IgD-negative memory B cell (primary cell): ENCODE data around the gene SH3BP5L. TPM values are rescaled to one million over a fixed set of nuclear protein-coding genes. Genes with fewer than 3 reads are reported as not detected.
A peak's percentile ranks its signal among the peaks of the same experiment; 100 is the strongest.

Experiments
- H3K27ac Mint-ChIP-seq, 3 donors: one replicate each; pipeline ENCODE4 v1.8.0; 2020 to 2022; ENCODE audit warnings: mild to moderate bottlenecking in 3 of 3, mixed read lengths in 3 of 3, moderate library complexity in 1 of 3
- H3K27me3 Mint-ChIP-seq: one replicate; pipeline ENCODE4 v1.8.0; 2021; ENCODE audit warnings: mixed read lengths
- H3K36me3 Mint-ChIP-seq: one replicate; pipeline ENCODE4 v1.8.0; 2020; ENCODE audit warnings: mild to moderate bottlenecking, mixed read lengths
- H3K4me1 Mint-ChIP-seq, 3 donors: one replicate each; pipeline ENCODE4 v1.8.0; 2020 to 2022; ENCODE audit warnings: mixed read lengths in 3 of 3, mild to moderate bottlenecking in 1 of 3
- H3K4me3 Mint-ChIP-seq, 4 donors: one replicate each; pipeline ENCODE4 v1.8.0; 2020 to 2022; ENCODE audit warnings: mild to moderate bottlenecking in 4 of 4, mixed read lengths in 4 of 4, moderate library complexity in 3 of 4
- H3K9me3 Mint-ChIP-seq, 3 donors: one replicate each; pipeline ENCODE4 v1.8.0; 2020 to 2021; ENCODE audit warnings: mixed read lengths in 3 of 3, mild to moderate bottlenecking in 1 of 3
- polyA plus RNA-seq: library from polyadenylated mRNA; unstranded; fragments of 300-500 nt; fragmentation: Illumina TruSeq; gene quantifications from one replicate; pipeline ENCODE4 v1.2.3, GENCODE V29; 2021

The SH3BP5L gene
- polyA plus RNA-seq, 1 donor from 2014 or later, result 4.9 TPM

GRCh38 chr1:248824701-248825100 is 1.0 kb downstream of the SH3BP5L start:
- Mint-ChIP-seq H3K4me1 (peaks cover 29 to 56% (median 44%) of the 10 kb centered on the region in 3 donors), H3K4me3 (peak overlapping the region in 3 of 4 donors; percentile 61 to 99 (median 89)), H3K9me3 (no peaks in the 10 kb centered on the region), H3K27me3 (no peaks in the 10 kb centered on the region), H3K36me3 (peaks cover 9% of the 10 kb centered on the region), H3K27ac (peak overlapping the region; percentile 53 to 89 (median 79))

- Mint-ChIP-seq H3K27me3 (no peaks in the 10 kb centered on the region), H3K9me3 (no peaks in the 10 kb centered on the region), H3K4me1 (peaks cover 29 to 56% (median 46%) of the 10 kb centered on the region in 3 donors), H3K36me3 (peaks cover 9% of the 10 kb centered on the region), H3K4me3 (peak overlapping the region; percentile 5 to 89 (median 62)), H3K27ac (peak overlapping the region; percentile 47 to 89 (median 79))
Measured at GRCh38 chr1:248824301-248824700, 1.4 kb downstream of the SH3BP5L start.

- peaks cover 36 to 61% (median 52%) of the 10 kb centered on the region in 3 donors for H3K4me1 Mint-ChIP-seq
Measured at GRCh38 chr1:248823517-248824001, 2.2 kb downstream of the SH3BP5L start.

GRCh38 chr1:248822148-248823032 is 3.3 kb downstream of the SH3BP5L start:
- peaks cover 12% of the 10 kb centered on the region for H3K36me3 Mint-ChIP-seq
- H3K9me3 Mint-ChIP-seq, result no peaks in the 10 kb centered on the region
- peak overlapping the region; percentile 75 to 94 (median 90) for H3K4me3 Mint-ChIP-seq
- H3K4me1 Mint-ChIP-seq, result peaks cover 36 to 65% (median 57%) of the 10 kb centered on the region in 3 donors
- H3K27me3 Mint-ChIP-seq, result no peaks in the 10 kb centered on the region
- peak overlapping the region; percentile 57 to 92 (median 90) for H3K27ac Mint-ChIP-seq

More at GRCh38 chr1:248823517-248824001, 2.2 kb downstream of the SH3BP5L start:
- Mint-ChIP-seq H3K36me3 (peaks cover 12% of the 10 kb centered on the region), H3K27ac (peak overlapping the region; percentile 63 to 89 (median 79)), H3K27me3 (no peaks in the 10 kb centered on the region), H3K4me3 (peak overlapping the region; percentile 38 to 89 (median 54)), H3K9me3 (no peaks in the 10 kb centered on the region)

- no peaks in the 10 kb centered on the region for H3K27me3 Mint-ChIP-seq
- H3K4me3 Mint-ChIP-seq, result peak overlapping the region in 3 of 4 donors; percentile 70 to 89 (median 75)
- peak overlapping the region in 1 of 3 donors; percentile 90 for H3K27ac Mint-ChIP-seq
- H3K36me3 Mint-ChIP-seq, result peaks cover 12% of the 10 kb centered on the region
- H3K4me1 Mint-ChIP-seq, result peaks cover 37 to 64% (median 54%) of the 10 kb centered on the region in 3 donors
- no peaks in the 10 kb centered on the region for H3K9me3 Mint-ChIP-seq
Measured at GRCh38 chr1:248821641-248822040, 4.1 kb downstream of the SH3BP5L start.

DNA sequence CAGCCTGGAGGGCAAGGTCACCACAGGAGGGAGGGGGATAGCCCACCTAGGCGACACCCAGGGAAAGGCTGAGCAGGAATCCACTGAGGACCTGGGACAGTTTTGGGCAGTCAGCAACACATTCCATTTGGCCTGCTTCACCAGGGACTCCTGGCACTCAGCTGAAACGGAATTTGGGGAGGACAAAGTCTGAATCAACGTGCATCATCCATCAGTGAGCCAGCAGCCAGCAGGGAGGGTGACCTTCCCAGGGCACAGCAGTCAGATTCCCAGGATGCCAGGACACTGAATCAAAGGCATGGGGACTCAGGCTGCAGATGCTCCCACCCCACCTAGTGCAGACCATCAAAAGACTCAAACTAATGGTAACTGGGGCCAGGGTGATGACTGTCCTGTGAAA is 4.6 kb downstream of the SH3BP5L start:
- Mint-ChIP-seq H3K4me3 (peak overlapping the region in 2 of 4 donors; percentile 23 to 70), H3K27me3 (no peaks in the 10 kb centered on the region), H3K9me3 (no peaks in the 10 kb centered on the region), H3K4me1 (peaks cover 34 to 64% (median 53%) of the 10 kb centered on the region in 3 donors), H3K27ac (peak overlapping the region in 2 of 3 donors; percentile 51 to 67), H3K36me3 (peaks cover 12% of the 10 kb centered on the region)

- peak overlapping the region; percentile 47 to 59 (median 51) for H3K27ac Mint-ChIP-seq
- H3K27me3 Mint-ChIP-seq, result no peaks in the 10 kb centered on the region
- H3K4me3 Mint-ChIP-seq, result peak overlapping the region in 1 of 4 donors; percentile 53
- H3K4me1 Mint-ChIP-seq, result peaks cover 34 to 64% (median 53%) of the 10 kb centered on the region in 3 donors
- H3K9me3 Mint-ChIP-seq, result no peaks in the 10 kb centered on the region
- H3K36me3 Mint-ChIP-seq, result peaks cover 11% of the 10 kb centered on the region
Measured at GRCh38 chr1:248820041-248820585, 5.6 kb downstream of the SH3BP5L start.

GRCh38 chr1:248818505-248819374 is 7.0 kb downstream of the SH3BP5L start:
- H3K4me3 Mint-ChIP-seq, result peak overlapping the region; percentile 8 to 92 (median 66)
- H3K27ac Mint-ChIP-seq, result peak overlapping the region; percentile 50 to 95 (median 51)
- peaks cover 30 to 53% (median 42%) of the 10 kb centered on the region in 3 donors for H3K4me1 Mint-ChIP-seq
- H3K36me3 Mint-ChIP-seq, result peaks cover 10% of the 10 kb centered on the region
- no peaks in the 10 kb centered on the region for H3K9me3 Mint-ChIP-seq
- no peaks in the 10 kb centered on the region for H3K27me3 Mint-ChIP-seq

GRCh38 chr1:248817065-248817464 is 8.7 kb downstream of the SH3BP5L start:
- H3K9me3 Mint-ChIP-seq, result no peaks in the 10 kb centered on the region
- peaks cover 6% of the 10 kb centered on the region for H3K36me3 Mint-ChIP-seq
- peaks cover 23 to 37% (median 25%) of the 10 kb centered on the region in 3 donors for H3K4me1 Mint-ChIP-seq
- H3K27me3 Mint-ChIP-seq, result no peaks in the 10 kb centered on the region
- H3K4me3 Mint-ChIP-seq, result peak overlapping the region in 2 of 4 donors; percentile 8 to 82
- H3K27ac Mint-ChIP-seq, result peak overlapping the region in 2 of 3 donors; percentile 45 to 64

GRCh38 chr1:248816042-248816851 is 9.5 kb downstream of the SH3BP5L start:
- no peaks in the 10 kb centered on the region for H3K9me3 Mint-ChIP-seq
- H3K4me3 Mint-ChIP-seq, result no peak overlapping the region
- no peak overlapping the region for H3K27ac Mint-ChIP-seq
- peaks cover 6% of the 10 kb centered on the region for H3K36me3 Mint-ChIP-seq
- H3K4me1 Mint-ChIP-seq, result peaks cover 20 to 30% (median 22%) of the 10 kb centered on the region in 3 donors
- H3K27me3 Mint-ChIP-seq, result no peaks in the 10 kb centered on the region

- H3K9me3 Mint-ChIP-seq, result no peaks in the 10 kb centered on the region
- H3K27ac Mint-ChIP-seq, result no peak overlapping the region
- peaks cover 22 to 24% (median 23%) of the 10 kb centered on the region in 3 donors for H3K4me1 Mint-ChIP-seq
- peaks cover 6% of the 10 kb centered on the region for H3K36me3 Mint-ChIP-seq
- no peaks in the 10 kb centered on the region for H3K27me3 Mint-ChIP-seq
- no peak overlapping the region for H3K4me3 Mint-ChIP-seq
Measured at GRCh38 chr1:248815407-248816034, 10.2 kb downstream of the SH3BP5L start.

DNA sequence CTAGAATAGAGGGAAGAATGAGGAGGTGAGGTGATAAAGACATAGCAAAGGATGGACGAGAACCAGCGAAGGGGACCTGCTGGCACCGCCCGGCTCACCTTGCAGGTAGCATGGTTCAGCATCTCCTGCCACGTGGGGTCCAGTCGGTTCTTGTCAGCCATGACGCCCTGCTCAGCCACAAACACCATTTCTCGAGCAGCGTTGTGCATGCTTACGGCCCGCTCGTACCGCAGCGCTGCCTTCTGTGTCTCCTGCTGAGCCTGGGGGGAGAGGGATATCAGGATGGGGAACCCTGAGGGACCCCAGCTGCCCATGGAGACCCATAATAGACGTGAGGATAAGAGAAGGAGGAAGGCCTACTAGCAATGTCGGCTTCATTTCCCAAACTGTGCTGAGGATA is 11.4 kb downstream of the SH3BP5L start:
- Mint-ChIP-seq H3K9me3 (no peaks in the 10 kb centered on the region), H3K36me3 (peaks cover 6% of the 10 kb centered on the region), H3K27me3 (no peaks in the 10 kb centered on the region), H3K4me1 (peaks cover 17 to 24% (median 24%) of the 10 kb centered on the region in 3 donors), H3K4me3 (no peak overlapping the region), H3K27ac (peak overlapping the region in 1 of 3 donors; percentile 47)

DNA sequence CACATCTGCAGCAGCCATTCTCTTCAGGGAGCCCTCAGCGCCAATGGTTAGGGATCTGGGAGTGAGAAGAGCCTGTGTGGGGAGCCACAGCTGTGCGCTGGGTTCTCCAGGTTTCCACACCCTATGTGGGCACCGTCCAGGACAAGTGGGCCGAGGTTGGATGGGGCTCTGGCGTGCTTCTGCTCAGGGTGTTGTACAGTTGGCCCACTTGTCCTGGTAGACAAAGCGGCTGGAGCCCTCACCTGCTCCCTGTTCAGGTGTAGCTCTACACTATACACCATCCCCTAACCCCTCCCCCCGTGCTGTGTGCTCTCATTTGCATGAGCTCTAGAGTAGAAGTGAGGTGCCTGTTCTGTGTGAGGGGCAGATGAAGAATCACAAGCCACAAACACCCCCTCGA is 12.2 kb downstream of the SH3BP5L start:
- Mint-ChIP-seq H3K4me3 (no peak overlapping the region), H3K4me1 (peaks cover 9 to 18% (median 17%) of the 10 kb centered on the region in 3 donors), H3K36me3 (peaks cover 3% of the 10 kb centered on the region), H3K27ac (no peak overlapping the region), H3K27me3 (no peaks in the 10 kb centered on the region), H3K9me3 (no peaks in the 10 kb centered on the region)
